Fibroblast of gingiva (primary cell): ENCODE results near the gene AUTS2.
"Not testable (repeated sequence)": the region's sequence is repeated elsewhere in the genome, so short reads cannot be mapped to it uniquely, and the experiment has no call there.

Experiments
- DNase-seq: peaks from one replicate; pipeline ENCODE4 v3.0.0-alpha.2; 2011; ENCODE audit warnings: low read depth

AUTS2 gene

DNA sequence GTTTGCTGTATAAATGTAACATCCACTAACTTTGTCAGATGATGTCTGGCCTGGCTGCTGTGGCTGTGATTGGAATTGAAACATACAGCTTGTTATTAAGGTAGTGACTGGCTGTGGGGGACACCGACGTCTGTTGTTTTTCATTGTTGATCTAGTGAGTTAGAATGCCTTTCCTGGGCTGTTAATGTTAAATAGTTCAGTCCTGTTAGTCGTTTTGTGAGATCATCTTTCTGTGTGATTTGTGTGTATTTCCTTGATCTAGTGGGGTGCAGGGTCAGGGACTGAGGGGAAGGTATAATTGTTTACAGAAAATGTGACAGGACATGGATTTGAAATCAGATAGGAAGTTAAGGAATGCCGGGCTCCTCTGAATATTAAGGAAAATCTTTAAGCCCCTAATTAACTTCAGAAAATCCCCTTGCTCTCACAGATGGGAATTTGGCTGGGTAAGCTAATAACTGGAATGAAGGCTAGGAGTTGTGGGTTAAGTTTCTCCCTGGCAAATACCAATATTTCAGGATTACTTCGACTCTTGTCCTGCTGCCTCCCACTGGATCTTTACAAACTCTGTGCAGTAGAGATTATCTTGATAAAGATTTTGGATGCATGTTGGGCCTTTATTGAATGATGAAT, 163.1 kb downstream of the AUTS2 start:
- DNase-seq = no peak

GRCh38 chr7:69762821-69763352, 164.6 kb downstream of the AUTS2 start:
- DNase-seq = no peak

- no peak for DNase-seq
These were observed 165.2 kb downstream of the AUTS2 start for GRCh38 chr7:69763513-69763912.

GRCh38 chr7:69764147-69764546, 165.9 kb downstream of the AUTS2 start:
- DNase-seq = no peak

DNA sequence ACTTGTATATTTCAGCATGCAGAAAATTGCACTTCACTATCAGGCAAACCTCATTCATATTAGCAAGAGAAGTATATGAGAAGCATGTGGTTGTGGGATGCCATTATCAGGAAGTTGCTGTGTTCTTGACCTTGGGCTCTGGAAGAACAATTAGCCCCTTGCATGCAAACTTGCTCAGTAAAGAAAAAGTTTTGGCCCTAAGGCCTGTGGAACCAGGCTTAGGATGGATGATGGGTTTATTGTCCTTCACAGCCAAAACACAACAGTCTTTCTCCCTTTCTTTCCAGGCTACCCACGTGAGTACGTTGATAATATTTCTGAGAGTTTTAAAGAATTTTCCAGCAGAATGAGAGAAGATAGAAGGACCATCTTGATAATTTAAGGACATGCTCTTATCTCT, 166.4 kb downstream of the AUTS2 start:
- DNase-seq = no peak

- DNase-seq = no peak
These were observed 167.6 kb downstream of the AUTS2 start for GRCh38 chr7:69765879-69766278.

DNA sequence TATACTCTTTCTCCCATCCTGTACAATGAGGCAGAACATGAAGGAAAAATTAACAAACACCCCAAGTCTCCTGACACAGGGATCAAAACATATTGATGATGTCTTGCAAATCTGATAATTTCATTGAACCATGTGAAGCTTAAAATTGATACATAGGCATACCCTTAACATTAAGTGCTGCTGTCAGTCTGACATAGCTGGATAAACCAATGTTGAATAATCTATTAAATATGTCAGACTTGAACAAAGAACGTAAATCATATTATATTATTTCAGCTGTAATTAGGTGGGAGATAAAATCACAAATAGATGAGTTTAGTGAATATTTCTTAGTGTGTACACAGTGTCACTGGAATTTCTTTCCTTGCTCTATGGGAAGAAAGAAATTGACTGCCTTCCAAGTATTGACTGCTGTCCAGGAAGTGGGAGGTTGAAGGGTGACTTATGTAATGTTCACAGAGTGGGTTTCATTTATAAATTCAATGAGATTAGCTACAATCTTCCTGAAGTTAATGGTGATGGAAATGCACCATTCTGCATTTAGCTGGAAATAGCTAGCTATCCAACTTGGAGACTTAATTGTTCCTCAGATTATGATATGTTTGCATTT, 170.8 kb downstream of the AUTS2 start:
- DNase-seq = no peak

DNA sequence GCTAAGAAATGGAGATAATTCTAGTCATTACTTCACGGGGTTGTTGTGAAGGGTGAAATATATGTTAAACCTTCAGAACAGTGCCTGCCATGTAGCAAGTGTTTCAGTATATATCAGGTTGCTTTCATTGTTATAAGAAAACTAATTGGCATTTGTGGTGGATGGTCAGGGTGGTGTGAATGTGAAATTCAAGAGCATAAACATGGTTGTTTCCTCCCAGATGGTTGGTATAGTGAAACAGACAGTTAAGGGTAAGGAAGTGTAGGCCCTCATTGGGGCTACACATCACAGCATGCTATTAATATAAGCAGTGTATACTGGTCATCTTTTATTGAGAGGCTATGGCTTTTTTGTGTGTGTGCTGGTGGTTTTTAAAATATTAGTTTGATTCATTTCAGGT, 171.6 kb downstream of the AUTS2 start:
- DNase-seq = no peak

GRCh38 chr7:69770613-69771012, 172.3 kb downstream of the AUTS2 start:
- DNase-seq = no peak

DNA sequence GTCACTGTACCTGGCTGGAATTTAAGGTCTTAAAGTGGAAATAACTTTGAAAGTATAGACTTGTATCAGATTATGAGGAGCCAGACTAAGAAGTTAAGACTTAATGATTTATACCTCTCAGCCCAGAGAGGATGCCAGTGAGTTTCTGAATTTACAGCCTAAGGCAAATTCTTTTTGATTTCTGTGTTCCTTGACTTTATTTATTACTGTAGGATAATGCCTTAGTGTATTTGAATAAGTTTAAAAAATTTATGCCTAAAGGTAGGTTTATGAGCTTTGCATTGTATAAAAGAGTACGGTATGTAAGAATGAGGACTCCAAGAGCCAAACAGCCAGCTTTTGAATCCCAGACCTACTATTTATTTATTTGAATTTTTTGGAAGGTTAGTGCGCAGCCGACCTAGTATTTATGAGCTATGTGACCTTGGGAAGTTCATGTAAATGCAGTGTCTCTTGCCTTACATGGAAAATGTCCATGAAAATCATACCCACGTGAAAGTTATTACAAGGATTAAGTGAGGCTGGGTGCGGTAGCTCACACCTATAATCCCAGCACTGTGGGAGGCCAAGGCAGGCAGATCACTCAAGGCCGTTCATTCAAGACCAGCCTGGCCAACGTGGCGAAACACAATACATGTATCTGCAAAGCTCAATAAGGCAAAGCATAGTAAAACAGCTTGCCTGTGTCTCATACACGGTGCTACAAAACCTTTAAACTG, 174.6 kb downstream of the AUTS2 start:
- DNase-seq = no peak

- no peak for DNase-seq
These were observed 175.4 kb downstream of the AUTS2 start for GRCh38 chr7:69773535-69774225.

DNA sequence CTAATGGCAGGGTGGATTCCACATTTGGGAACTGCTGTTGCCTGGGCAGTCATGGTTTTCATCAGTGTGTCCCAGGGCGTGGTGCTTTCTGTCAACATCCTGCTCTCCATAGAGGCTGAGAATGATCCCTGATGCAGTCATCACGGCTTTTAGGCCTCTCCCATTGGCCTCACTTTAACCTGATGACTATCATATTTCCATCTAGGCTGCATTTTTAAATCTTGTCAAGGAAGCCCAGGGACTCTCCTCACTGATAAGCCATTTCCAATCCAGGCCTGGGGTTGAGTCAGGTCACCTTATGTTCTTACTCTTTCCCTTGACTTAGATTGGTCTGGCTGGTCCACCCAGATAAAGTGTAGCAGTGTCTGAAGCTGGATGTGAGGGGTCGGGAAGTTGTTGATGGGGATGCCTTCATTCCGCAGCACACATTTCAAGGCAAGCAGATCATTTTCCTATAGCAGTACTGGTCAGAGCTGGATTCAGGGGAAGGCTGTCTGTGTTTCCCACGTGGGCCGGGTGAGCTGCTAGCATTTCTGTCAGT, 177.0 kb downstream of the AUTS2 start:
- DNase-seq = peak; percentile 2

DNA sequence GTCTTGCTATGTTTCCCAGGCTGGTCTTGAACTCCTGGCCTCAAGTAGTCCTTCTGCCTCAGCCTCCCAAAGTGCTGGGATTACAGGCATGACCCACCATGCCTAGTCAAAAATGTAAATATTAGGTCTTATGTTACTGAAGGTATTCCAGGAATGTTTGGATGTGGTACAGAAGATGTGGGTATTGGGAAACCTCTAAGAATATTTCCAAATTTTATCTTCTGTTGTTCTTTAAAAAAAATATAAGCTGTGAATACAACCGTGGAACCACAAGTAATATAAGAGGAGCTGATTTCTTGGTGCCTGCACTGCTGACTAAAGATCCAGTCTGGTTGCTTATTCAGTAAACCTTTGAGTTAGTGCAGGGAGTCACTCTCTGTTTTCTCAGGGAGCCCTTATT, 178.3 kb downstream of the AUTS2 start:
- DNase-seq = peak; percentile 75

GRCh38 chr7:69778138-69778537, 179.9 kb downstream of the AUTS2 start:
- no peak for DNase-seq

- no peak for DNase-seq
These were observed 182.1 kb downstream of the AUTS2 start for GRCh38 chr7:69780379-69780778.

GRCh38 chr7:69781412-69781846, 183.2 kb downstream of the AUTS2 start:
- DNase-seq = peak; percentile 46

DNA sequence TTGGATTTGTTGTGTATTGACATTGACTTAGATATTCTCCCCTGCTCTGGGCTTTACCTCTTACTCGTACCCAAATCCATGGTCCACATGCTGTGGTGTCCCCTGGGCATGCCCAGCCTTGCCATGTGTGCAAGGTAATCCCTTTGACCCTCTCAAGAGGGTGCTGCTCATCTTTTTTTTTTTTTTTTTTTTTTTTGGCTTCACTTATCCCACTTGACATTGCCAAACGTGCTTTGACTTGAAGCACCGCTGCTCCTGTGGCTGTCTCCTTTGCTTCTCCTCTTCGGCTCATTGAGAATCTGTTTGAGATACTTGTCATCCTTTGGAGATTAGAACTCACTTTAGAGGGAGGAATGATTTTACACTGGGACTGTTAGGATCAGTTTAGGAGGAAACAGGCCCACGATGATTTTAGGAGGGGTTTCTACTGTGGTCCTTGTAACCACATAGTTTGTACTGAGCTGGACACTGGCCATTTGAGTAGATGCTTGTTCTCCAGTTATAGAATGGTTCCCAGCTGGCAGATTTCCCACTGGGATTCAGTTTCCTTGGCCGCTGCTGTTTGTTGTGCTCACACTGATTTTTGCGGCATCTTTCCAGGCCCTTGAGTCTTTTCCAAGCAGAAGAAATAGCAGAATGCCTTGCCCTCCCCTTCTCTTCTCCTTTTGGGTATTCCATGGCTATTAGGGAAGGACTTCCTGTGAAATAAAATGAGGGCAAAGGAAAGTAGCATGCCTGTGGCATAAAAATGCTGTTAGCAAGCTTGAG, 184.8 kb downstream of the AUTS2 start:
- peak; percentile 74 for DNase-seq

GRCh38 chr7:69786130-69786529, 187.9 kb downstream of the AUTS2 start:
- DNase-seq = not testable (repeated sequence)

DNA sequence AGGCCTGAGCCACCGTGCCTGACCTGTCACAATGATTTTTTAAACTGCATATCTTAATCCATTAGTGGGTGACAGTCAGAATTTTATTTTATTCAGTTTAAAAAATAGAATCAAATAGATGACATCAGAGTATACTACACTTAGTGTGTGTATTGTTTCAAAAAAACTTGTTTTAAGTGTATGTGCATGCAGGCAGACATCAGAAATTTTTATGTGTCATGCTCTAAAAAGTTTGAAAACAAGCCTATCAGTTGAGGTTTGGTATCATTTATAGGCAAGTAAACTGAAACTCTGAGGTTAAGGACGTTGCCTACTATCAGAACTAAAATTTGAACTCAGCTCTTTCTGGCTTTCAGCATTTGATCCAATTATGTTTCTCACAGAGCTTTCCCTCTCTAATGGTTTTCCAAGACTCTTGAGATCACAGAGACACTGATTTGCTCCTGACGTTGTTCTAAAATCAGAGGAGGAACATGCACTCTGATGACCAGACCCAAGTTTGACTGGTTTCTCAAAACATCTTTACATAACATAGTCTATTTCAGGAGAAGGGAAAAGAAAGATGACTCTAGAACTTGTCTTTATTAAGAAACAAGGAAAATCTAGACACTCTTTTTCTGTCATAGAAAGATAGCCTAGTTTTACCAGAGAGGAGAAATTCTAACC, 188.6 kb downstream of the AUTS2 start:
- no peak for DNase-seq

GRCh38 chr7:69787736-69788431, 189.6 kb downstream of the AUTS2 start:
- DNase-seq = peak; percentile 36
